Measurements from ENCODE around the gene PPOX.
A peak's percentile ranks its signal among the peaks of the same experiment; 100 is the strongest.

PPOX gene

GRCh38 chr1:161137881-161138280 lies 28.3 kb upstream of the PPOX start:
- no peak for TF ChIP-seq CTCF (IDR thresholded peaks at IDR 0.05; ENCODE audit: low read depth, low read length, poor library complexity, severe bottlenecking)
- TF ChIP-seq EZH2phosphoT487 (IDR thresholded peaks at IDR 0.05; ENCODE audit: borderline replicate concordance, low read length), result no peak
- H4K20me1 ChIP-seq (ENCODE audit: control insufficient read depth, insufficient read depth, low read depth, low read length), result no peaks in the 10 kb centered on the region
- H3K9me3 ChIP-seq (ENCODE audit: control insufficient read depth, insufficient read depth, low read length), result no peaks in the 10 kb centered on the region
- peaks cover 5% of the 10 kb centered on the region for H3K36me3 ChIP-seq (ENCODE audit: control insufficient read depth, low read length)
- H3F3A ChIP-seq (ENCODE audit: control insufficient read depth, insufficient read depth), result peaks cover 9% of the 10 kb centered on the region; the same call in 1 of the 2 replicates
- H3K9me2 ChIP-seq (replicated peaks; ENCODE audit: control insufficient read depth, low read length), result no peaks in the 10 kb centered on the region
- H3K4me2 ChIP-seq (ENCODE audit: low read length), result no peak overlapping the region
- H3K27me3 ChIP-seq (ENCODE audit: control insufficient read depth, low read length), result no peaks in the 10 kb centered on the region
- peaks cover 8% of the 10 kb centered on the region for H3K4me1 ChIP-seq (ENCODE audit: control insufficient read depth, low read length)
- peaks cover 23% of the 10 kb centered on the region for H3K79me2 ChIP-seq (ENCODE audit: control insufficient read depth, low read length)
- no peak overlapping the region for H3K27ac ChIP-seq (ENCODE audit: low read depth, low read length)
- H3K4me3 ChIP-seq (ENCODE audit: low read length), result no peak overlapping the region

GRCh38 chr1:161138431-161138830 lies 27.8 kb upstream of the PPOX start:
- Histone ChIP-seq H3K27ac (ENCODE audit: low read depth, low read length) (no peak overlapping the region), H3K4me2 (ENCODE audit: low read length) (no peak overlapping the region)

GRCh38 chr1:161139766-161140165 lies 26.5 kb upstream of the PPOX start:
- H3K9me2 ChIP-seq (replicated peaks; ENCODE audit: control insufficient read depth, low read length), result no peaks in the 10 kb centered on the region
- no peaks in the 10 kb centered on the region for H3K4me1 ChIP-seq (ENCODE audit: control insufficient read depth, low read length)
- peaks cover 9% of the 10 kb centered on the region; the same call in 1 of the 2 replicates for H3F3A ChIP-seq (ENCODE audit: control insufficient read depth, insufficient read depth)
- peaks cover 2% of the 10 kb centered on the region; the same call in 1 of the 2 replicates for H3K36me3 ChIP-seq (ENCODE audit: control insufficient read depth, low read length)
- no peaks in the 10 kb centered on the region for H3K27me3 ChIP-seq (ENCODE audit: control insufficient read depth, low read length)
- TF ChIP-seq CTCF (IDR thresholded peaks at IDR 0.05; ENCODE audit: low read depth, low read length, poor library complexity, severe bottlenecking) (peak; percentile 46), EZH2phosphoT487 (IDR thresholded peaks at IDR 0.05; ENCODE audit: borderline replicate concordance, low read length) (no peak)
- H3K4me3 ChIP-seq (ENCODE audit: low read length), result no peak overlapping the region
- peaks cover 5% of the 10 kb centered on the region; the same call in 1 of the 2 replicates for H3K79me2 ChIP-seq (ENCODE audit: control insufficient read depth, low read length)
- no peak overlapping the region for H3K4me2 ChIP-seq (ENCODE audit: low read length)
- H3K9me3 ChIP-seq (ENCODE audit: control insufficient read depth, insufficient read depth, low read length), result no peaks in the 10 kb centered on the region
- no peak overlapping the region for H3K27ac ChIP-seq (ENCODE audit: low read depth, low read length)
- no peaks in the 10 kb centered on the region for H4K20me1 ChIP-seq (ENCODE audit: control insufficient read depth, insufficient read depth, low read depth, low read length)

More at GRCh38 chr1:161138431-161138830, 27.8 kb upstream of the PPOX start:
- Histone ChIP-seq H3K4me3 (ENCODE audit: low read length) (no peak overlapping the region), H3K4me1 (ENCODE audit: control insufficient read depth, low read length) (peaks cover 7% of the 10 kb centered on the region), H3F3A (ENCODE audit: control insufficient read depth, insufficient read depth) (peaks cover 9% of the 10 kb centered on the region; the same call in 1 of the 2 replicates), H3K9me3 (ENCODE audit: control insufficient read depth, insufficient read depth, low read length) (no peaks in the 10 kb centered on the region), H4K20me1 (ENCODE audit: control insufficient read depth, insufficient read depth, low read depth, low read length) (no peaks in the 10 kb centered on the region), H3K27me3 (ENCODE audit: control insufficient read depth, low read length) (no peaks in the 10 kb centered on the region), H3K36me3 (ENCODE audit: control insufficient read depth, low read length) (peaks cover 2% of the 10 kb centered on the region; the same call in 1 of the 2 replicates), H3K9me2 (replicated peaks; ENCODE audit: control insufficient read depth, low read length) (no peaks in the 10 kb centered on the region), H3K79me2 (ENCODE audit: control insufficient read depth, low read length) (peaks cover 17% of the 10 kb centered on the region)
- TF ChIP-seq CTCF (IDR thresholded peaks at IDR 0.05; ENCODE audit: low read depth, low read length, poor library complexity, severe bottlenecking) (no peak), EZH2phosphoT487 (IDR thresholded peaks at IDR 0.05; ENCODE audit: borderline replicate concordance, low read length) (no peak)

All from DOHH2 (cell line).